HepG2 (cell line): ENCODE measurements around the gene POU5F1. TPM values are rescaled to one million over a fixed set of nuclear protein-coding genes. Genes with fewer than 3 reads are reported as not detected.

Experiments
- ATAC-seq: fragments of 200-7000 bp; cut with Tn5 transposase; 3 replicates; pipeline ENCODE4 v1.9.1; 2020; ENCODE audit warnings: mild to moderate bottlenecking, moderate library complexity
- BruUV-seq: library from RNA; stranded (reverse); fragments of 400-500 nt; replicated peaks from 2 replicates; lab custom pipeline; 2021; lab: Mats Ljungman, UMichigan
- CTCF ChIA-PET: fragments of 300-600 bp; formaldehyde crosslinking; extraction: SDS; loops from one replicate; lab custom pipeline; 2021; ENCODE audit warnings: low total read pairs, inconsistent platforms, low intra/inter-chr PET ratio; lab: Yijun Ruan, JAX
- POLR2A ChIA-PET: fragments of 350-600 bp; sonication (Branson Sonifier 250); formaldehyde crosslinking; loops from one replicate; lab custom pipeline; 2020; ENCODE audit warnings: antibody characterized with exemption, inconsistent platforms; lab: Yijun Ruan, JAX
- DNase-seq: peaks from one replicate; pipeline ENCODE4 v3.0.0-alpha.2; 2015; ENCODE audit warnings: low spot score
- FAIRE-seq: peaks from 3 replicates; lab custom pipeline; 2011; peaks lifted over from hg19 to GRCh38; lab: Jason Lieb, UNC
- H2AFZ ChIP-seq: one replicate; pipeline ENCODE4 v1.6.1; 2011; ENCODE audit warnings: low read length, inconsistent platforms
- H3K27ac ChIP-seq: fragments of 300-600 bp; 3 replicates; pipeline ENCODE4 v1.8.0; 2011; ENCODE audit warnings: mixed run types, mild to moderate bottlenecking, mixed read lengths, low read length, inconsistent platforms; ENCODE audit not compliant: insufficient read depth; ENCODE audit errors: extremely low read length
- H3K27me3 ChIP-seq, 2 experiments: fragments of 200-600 bp in 1 of 2; 2 replicates in 1 of 2; 3 replicates in 1 of 2; pipeline versions ENCODE4 v1.6.0 to v1.8.0; 2011; ENCODE audit warnings: low read length in 2 of 2, mild to moderate bottlenecking in 2 of 2, moderate library complexity in 2 of 2, inconsistent platforms in 1 of 2; ENCODE audit not compliant: insufficient read depth in 2 of 2, control insufficient read depth in 1 of 2
- H3K36me3 ChIP-seq, 2 experiments: fragments of 200-600 bp in 1 of 2; replicated peaks in 1 of 2; 2 replicates in 1 of 2; 3 replicates in 1 of 2; pipeline versions ENCODE4 v1.5.1 to v1.8.0; 2011; ENCODE audit warnings: low read length in 2 of 2, inconsistent platforms in 1 of 2; ENCODE audit not compliant: insufficient read depth in 2 of 2, control insufficient read depth in 1 of 2
- H3K4me1 ChIP-seq: 2 replicates; pipeline ENCODE4 v1.5.1; 2012; ENCODE audit warnings: low read length, inconsistent platforms; ENCODE audit not compliant: insufficient read depth
- H3K4me2 ChIP-seq: 2 replicates; pipeline ENCODE4 v1.6.0; 2011; ENCODE audit warnings: low read depth, low read length, inconsistent platforms
- H3K4me3 ChIP-seq, 3 experiments: fragments of 200-600 bp in 1 of 3; sonication (generic), shearing (Covaris generic) in 1 of 3; replicated peaks in 1 of 3; 2 replicates each; pipeline ENCODE4 v1.5.1; 2011 to 2016; ENCODE audit warnings: low read length in 3 of 3, inconsistent platforms in 2 of 3, low read depth in 2 of 3, mild to moderate bottlenecking in 2 of 3, control low read depth in 1 of 3, mixed read lengths in 1 of 3; ENCODE audit not compliant: insufficient read depth in 1 of 3
- H3K79me2 ChIP-seq: one replicate; pipeline ENCODE4 v1.6.1; 2011; ENCODE audit warnings: low read length, inconsistent platforms; ENCODE audit not compliant: insufficient read depth
- H3K9ac ChIP-seq: 2 replicates; pipeline ENCODE4 v1.6.0; 2011; ENCODE audit warnings: mild to moderate bottlenecking, low read depth, low read length, inconsistent platforms; ENCODE audit not compliant: insufficient read depth
- H3K9me3 ChIP-seq: 2 replicates; pipeline ENCODE4 v1.5.1; 2012; ENCODE audit warnings: mild to moderate bottlenecking, low read length
- H4K20me1 ChIP-seq: 2 replicates; pipeline ENCODE4 v1.6.0; 2011; ENCODE audit warnings: inconsistent platforms, mild to moderate bottlenecking, low read length, moderate library complexity; ENCODE audit not compliant: insufficient read depth
- CAMTA2 ChIP-seq: sonication (generic); formaldehyde crosslinking; IDR thresholded peaks from 2 replicates; pipeline ENCODE4 v1.4.0; 2020; ENCODE audit warnings: mild to moderate bottlenecking, missing genetic modification reagents, borderline replicate concordance
- RBM39 ChIP-seq: fragments of 200-400 bp; formaldehyde crosslinking; IDR thresholded peaks from one replicate; pipeline ENCODE4 v1.6.1; 2018; ENCODE audit warnings: antibody characterized with exemption, mild to moderate bottlenecking, low read depth, low read length; ENCODE audit not compliant: poor library complexity, severe bottlenecking
- ZMYM2 ChIP-seq: sonication (generic); formaldehyde crosslinking; IDR thresholded peaks from 2 replicates; pipeline ENCODE4 v1.8.0; 2022; ENCODE audit warnings: mild to moderate bottlenecking, missing genetic modification reagents
- ZNF816 ChIP-seq: sonication (generic); formaldehyde crosslinking; IDR thresholded peaks from 2 replicates; pipeline ENCODE4 v1.8.0; 2022; ENCODE audit warnings: missing genetic modification reagents, mild to moderate bottlenecking, borderline replicate concordance
- WGBS: methylation state at CpG from one replicate; pipeline ENCODE4 v1.1.6; 2017; ENCODE audit warnings: low lambda C conversion rate; 5-methylcytosine and 5-hydroxymethylcytosine counted together
- in situ Hi-C: cut with HindIII; loops from 2 replicates; pipeline ENCODE4 v1.10.0; 2017; ENCODE audit warnings: low pct_unique_long_range_greater_than_20kb; ENCODE audit not compliant: extremely low pct_ligation_motif_present
- intact Hi-C: fragments of 100-400 bp; cut with micrococcal nuclease; formaldehyde crosslinking; loops from one replicate; pipeline ENCODE4 v1.10.0; 2022; ENCODE audit not compliant: unreplicated experiment
- polyA plus RNA-seq, 8 experiments: library from polyadenylated mRNA; depleted of rRNA in 3 of 8; stranded (reverse) in 7 of 8; unstranded in 1 of 8; fragments of >200 nt; fragmentation: Illumina TruSeq in 4 of 8; extraction: Trizol in 4 of 8; gene quantifications; 2 replicates each; pipeline versions ENCODE4 v1.2.1 to v1.2.3, GENCODE V29; 2011 to 2016; ENCODE audit warnings: low read depth in 4 of 8, missing spikeins in 1 of 8, mixed read lengths in 1 of 8; ENCODE audit not compliant: insufficient read depth in 1 of 8
- total RNA-seq, 5 experiments: library from RNA; depleted of rRNA; stranded (reverse); fragments of >200 nt; fragmentation: Illumina TruSeq; extraction: Trizol; gene quantifications; 2 replicates each; pipeline ENCODE4 v1.2.3, GENCODE V29; 2016; ENCODE audit warnings: low read depth in 1 of 5

Gene POU5F1
- total and polyA plus RNA-seq, 2 of the 13 experiments (the other 11 are each of a cell fraction or from before 2014, with no cell fraction given) = 2.5 to 7.2 TPM

DNA sequence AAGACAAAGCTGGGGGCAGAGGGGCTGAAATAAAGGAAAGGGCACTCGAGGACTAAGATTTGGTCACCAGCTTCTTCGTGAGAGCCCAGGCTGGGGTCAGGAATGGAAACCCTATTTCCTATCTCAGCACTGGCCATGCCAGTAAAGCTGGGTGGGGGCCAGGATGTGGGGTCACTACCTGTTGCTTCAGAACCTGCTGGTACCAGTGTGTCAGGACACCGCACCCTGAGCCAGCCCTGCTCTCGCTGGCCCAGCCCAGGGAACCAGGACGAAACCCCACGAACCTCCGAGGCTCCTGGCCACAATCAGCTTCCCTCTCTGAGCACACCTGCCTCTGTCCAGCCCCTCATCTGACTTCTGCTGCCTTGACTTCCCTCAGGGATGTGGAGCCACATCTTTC, 52.3 kb downstream of the POU5F1 start:
- DNase-seq = no peak
- POLR2A ChIA-PET = no interaction called here
- no TSS peak for BruUV-seq
- Histone ChIP-seq H3K9ac (no peak overlapping the region), H3K4me2 (no peak overlapping the region), H3K27me3 (peaks cover 4 to 68% of the 10 kb centered on the region in 2 experiments; a peak in 4 of 5 replicates), H2AFZ (no peak overlapping the region), H3K4me3 (no peak overlapping the region), H3K36me3 (no peaks in the 10 kb centered on the region), H3K27ac (no peak overlapping the region), H4K20me1 (no peaks in the 10 kb centered on the region), H3K4me1 (peaks cover 7% of the 10 kb centered on the region), H3K9me3 (no peaks in the 10 kb centered on the region), H3K79me2 (no peaks in the 10 kb centered on the region)
- in situ Hi-C loops = no loop called here
- no peak for TF ChIP-seq ZMYM2 (CRISPR knock-in tag)
- no peak for FAIRE-seq
- no peak for ATAC-seq
- intact Hi-C loops = no loop called here
- 0% methylated on average over 5 of the region's 7 CpGs for WGBS
- CTCF ChIA-PET = no interaction called here

DNA sequence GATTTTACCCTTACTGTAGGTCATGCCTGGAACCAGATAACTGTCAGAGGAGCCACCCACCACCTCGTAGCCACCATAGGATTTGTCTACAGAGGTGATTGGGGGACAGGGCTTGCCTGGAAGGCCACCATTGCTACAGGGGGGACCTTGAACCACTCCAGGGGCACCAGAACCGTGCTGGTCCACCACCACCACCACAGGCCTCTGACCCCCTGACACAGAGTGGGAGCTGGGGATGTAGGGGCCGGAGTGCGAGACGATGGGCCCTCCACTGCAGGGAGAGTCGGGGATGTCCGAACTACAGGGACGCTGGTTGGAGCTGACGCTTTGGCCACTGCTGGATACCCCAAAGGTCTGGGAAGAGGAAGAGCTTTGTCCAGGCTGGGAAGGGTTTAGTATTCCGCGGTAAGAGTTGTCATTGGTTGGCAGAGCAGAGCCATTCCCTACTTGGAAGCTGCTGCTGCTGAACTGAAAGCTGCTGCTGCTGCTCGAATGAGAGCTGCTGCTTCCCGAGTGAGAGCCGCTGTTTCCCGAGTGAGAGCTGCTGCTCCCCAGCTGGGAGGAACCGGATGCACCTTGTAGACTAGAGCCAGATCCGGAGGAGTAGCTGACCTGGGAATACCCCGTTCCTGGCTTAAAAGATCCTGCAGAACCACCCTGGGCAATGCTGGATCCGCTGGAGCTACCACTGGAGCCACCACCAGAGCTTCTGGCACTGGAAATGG, 53.7 kb downstream of the POU5F1 start:
- Histone ChIP-seq H3K79me2 (no peaks in the 10 kb centered on the region), H4K20me1 (no peaks in the 10 kb centered on the region), H3K4me1 (no peaks in the 10 kb centered on the region; the same call in 1 of the 2 replicates), H3K9me3 (no peaks in the 10 kb centered on the region), H3K27me3 (peaks cover 6 to 73% of the 10 kb centered on the region in 2 experiments; a peak in 4 of 5 replicates)
- intact Hi-C loops = no loop called here
- ATAC-seq (no peak; the same call in 2 of the 3 replicates), FAIRE-seq (no peak), DNase-seq (no peak)
- no peak for TF ChIP-seq ZNF816 (CRISPR knock-in tag)
- TF ChIP-seq CAMTA2 (CRISPR knock-in tag) = no peak
- no peak for TF ChIP-seq RBM39
- TF ChIP-seq, all 625 proteins: peak for 0
- in situ Hi-C loops = no loop called here
- H3K27ac ChIP-seq = no peak overlapping the region
- 34% methylated on average over 18 of the region's 19 CpGs for WGBS
- no peak overlapping the region for H3K9ac ChIP-seq
- 0 out of 2 replicates have a peak overlapping the region, but pooled peaks have one; percentile 1 for H3K4me2 ChIP-seq
- H2AFZ ChIP-seq = no peak overlapping the region
- H3K36me3 ChIP-seq = no peaks in the 10 kb centered on the region
- ChIA-PET POLR2A (no interaction called here), CTCF (no interaction called here)
- BruUV-seq = no TSS peak
- H3K4me3 ChIP-seq = no peak overlapping the region
